Activated naive CD8-positive, alpha-beta T cell treated with anti-CD3 and anti-CD28 coated beads, Interleukin-2, amount 50 U/mL, for 24 hours (primary cell): ENCODE data around the gene RPE65.
"Not testable (repeated sequence)": the region's sequence is repeated elsewhere in the genome, so short reads cannot be mapped to it uniquely, and the experiment has no call there.

Experiments used
- ATAC-seq: fragments of 150-1000 bp; cut with Tn5 transposase; one replicate; pipeline ENCODE4 v1.10.0; 2021
- DNase-seq: peaks from one replicate; pipeline ENCODE4 v3.0.0; 2021
- H3K27ac Mint-ChIP-seq: one replicate; pipeline ENCODE4 v1.8.0; 2021; ENCODE audit warnings: mild to moderate bottlenecking, mixed read lengths
- H3K27me3 Mint-ChIP-seq: one replicate; pipeline ENCODE4 v1.8.0; 2021; ENCODE audit warnings: mixed read lengths
- H3K36me3 Mint-ChIP-seq: one replicate; pipeline ENCODE4 v1.8.0; 2021; ENCODE audit warnings: low read depth, mixed read lengths
- H3K4me1 Mint-ChIP-seq: one replicate; pipeline ENCODE4 v1.8.0; 2021; ENCODE audit warnings: mixed read lengths
- H3K4me3 Mint-ChIP-seq: one replicate; pipeline ENCODE4 v1.8.0; 2021; ENCODE audit warnings: mild to moderate bottlenecking, moderate library complexity, mixed read lengths
- H3K9me3 Mint-ChIP-seq: one replicate; pipeline ENCODE4 v1.8.0; 2021; ENCODE audit warnings: mixed read lengths

The RPE65 gene

DNA sequence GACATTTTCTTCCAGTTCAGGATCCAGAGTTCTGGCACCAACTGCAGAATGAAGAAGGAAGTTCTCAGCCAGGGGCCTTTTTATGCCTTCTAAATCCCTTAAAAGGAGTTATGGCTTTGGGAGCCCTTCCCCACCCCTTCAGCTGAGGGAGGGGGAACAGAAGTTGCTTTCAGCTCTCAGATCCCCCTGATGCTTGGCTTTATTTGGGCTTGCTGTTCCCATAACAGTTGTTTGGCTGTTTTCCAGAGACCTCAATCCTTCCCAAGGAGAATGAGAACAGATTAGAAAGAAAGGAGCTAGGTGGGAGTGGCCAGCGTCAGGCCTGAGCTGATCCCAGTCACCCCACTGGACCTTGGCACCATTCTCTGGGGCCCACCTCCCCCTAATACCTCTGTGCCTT, at the start of gene RPE65:
TSS of gene RPE65 (minus strand) at position 54 of the 400 bp plus-strand sequence. CDS start at position 5, 49 bp downstream.
- Mint-ChIP-seq H3K4me3 (no peak within 1 kb of the TSS), H3K27me3 (no peaks in the 10 kb centered on the region), H3K4me1 (no peaks in the 10 kb centered on the region), H3K27ac (no peak within 1 kb of the TSS), H3K36me3 (no peaks in the 10 kb centered on the region), H3K9me3 (no peaks in the 10 kb centered on the region)
- ATAC-seq = no peak
- DNase-seq = no peak

DNA sequence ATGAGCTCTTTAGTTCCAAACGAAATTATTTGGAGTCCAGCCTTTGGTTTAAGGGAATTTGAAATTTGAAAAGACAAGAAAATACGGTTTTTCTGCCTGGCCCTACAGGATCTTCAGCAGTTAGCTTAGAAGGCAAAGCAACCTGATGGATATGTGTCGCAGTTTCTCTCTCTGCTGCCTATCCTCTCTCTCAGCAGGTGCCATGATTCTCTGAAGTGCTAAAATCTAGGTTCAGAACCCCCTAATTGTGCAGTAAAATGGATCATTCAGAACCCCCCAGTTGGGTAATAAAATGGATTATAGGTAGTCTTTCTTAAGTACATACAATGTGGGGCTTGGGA, 47.6 kb upstream of the RPE65 start:
- Mint-ChIP-seq H3K36me3 (no peaks in the 10 kb centered on the region), H3K27me3 (peaks cover 18% of the 10 kb centered on the region), H3K4me3 (peak overlapping the region; percentile 85), H3K27ac (no peak overlapping the region), H3K4me1 (peaks cover 14% of the 10 kb centered on the region), H3K9me3 (no peaks in the 10 kb centered on the region)
- no peak for ATAC-seq
- DNase-seq = no peak

DNA sequence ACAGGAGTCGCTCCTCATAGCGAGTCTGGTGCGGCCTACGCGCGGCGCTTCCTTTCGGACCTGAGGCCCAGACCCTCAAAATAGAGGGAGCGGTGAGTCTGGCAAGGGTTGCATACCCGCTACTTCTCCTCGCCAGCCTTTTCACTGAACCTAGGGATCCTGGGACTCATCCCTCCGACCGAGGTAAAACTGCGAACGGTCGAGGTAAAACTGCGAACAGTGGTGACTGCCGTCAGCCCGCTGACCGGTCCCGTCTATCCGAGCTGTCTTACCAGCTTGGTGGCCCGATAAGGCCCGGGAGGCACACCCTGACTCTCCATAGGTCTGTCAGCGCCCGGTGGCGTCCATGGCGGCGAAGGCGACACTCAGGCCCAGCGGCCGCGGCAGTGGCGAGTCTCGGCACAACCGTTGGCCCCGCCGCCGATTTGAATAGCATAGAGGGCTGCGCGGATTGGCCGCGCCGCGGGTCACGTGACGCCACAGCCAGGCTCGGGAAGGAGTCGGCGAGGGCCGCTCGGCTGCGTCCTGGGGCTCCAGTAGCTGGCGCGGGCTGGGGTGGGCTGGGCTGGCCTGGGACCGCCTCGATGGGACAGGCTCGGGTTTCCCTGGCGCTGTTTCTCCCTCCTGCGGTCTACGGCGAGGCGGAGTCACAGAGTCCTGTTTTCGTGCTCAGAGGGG, 47.1 kb upstream of the RPE65 start, which contains the start of gene DEPDC1:
TSS of gene DEPDC1 (minus strand) at position 403 of the 678 bp plus-strand sequence. CDS start at position 320, 83 bp downstream.
- H3K27ac Mint-ChIP-seq = peak within 1 kb of the TSS; percentile 60
- H3K4me3 Mint-ChIP-seq = peak within 1 kb of the TSS; percentile 85

DNA sequence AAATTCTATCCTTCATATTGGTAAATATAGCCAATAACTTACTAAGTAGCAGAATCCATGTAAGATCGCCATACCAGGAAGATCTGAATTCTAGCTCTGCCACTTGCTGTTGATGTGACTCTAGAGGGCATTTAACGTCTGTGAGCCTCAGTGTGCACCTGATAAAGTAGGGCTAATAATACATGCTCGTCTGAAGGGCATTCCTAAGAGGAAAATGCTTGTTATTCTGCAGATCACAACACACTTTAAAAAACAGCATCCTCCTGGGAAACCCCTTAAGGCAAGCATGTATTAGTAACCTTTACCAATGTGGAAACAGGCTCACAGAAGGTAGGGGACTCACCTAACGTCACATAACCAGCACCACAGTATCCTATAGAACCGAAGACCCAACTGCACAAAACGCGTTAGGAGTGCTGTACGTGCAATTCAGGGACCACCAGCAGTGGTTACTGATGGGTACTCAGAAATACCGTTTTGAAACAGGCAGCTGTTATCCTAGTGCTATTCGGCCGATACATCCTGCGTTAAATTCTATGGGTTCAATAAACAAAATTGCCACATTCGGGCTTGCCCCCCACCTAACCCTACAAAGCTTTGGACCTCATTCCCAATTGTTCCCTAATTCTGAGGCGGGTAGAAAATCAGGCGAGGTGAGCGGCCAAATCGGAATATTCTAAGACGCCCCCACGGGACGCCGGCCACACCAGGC, 46.4 kb upstream of the RPE65 start:
- DNase-seq = no peak
- ATAC-seq = no peak
- peaks cover 11% of the 10 kb centered on the region for H3K4me1 Mint-ChIP-seq
- peak overlapping the region; percentile 60 for H3K27ac Mint-ChIP-seq
- peak overlapping the region; percentile 85 for H3K4me3 Mint-ChIP-seq
- H3K9me3 Mint-ChIP-seq = no peaks in the 10 kb centered on the region
- H3K36me3 Mint-ChIP-seq = no peaks in the 10 kb centered on the region
- H3K27me3 Mint-ChIP-seq = peaks cover 18% of the 10 kb centered on the region

More for the DNA sequence above, 47.1 kb upstream of the RPE65 start, which contains the start of gene DEPDC1:
- Mint-ChIP-seq H3K4me1 (peaks cover 14% of the 10 kb centered on the region), H3K9me3 (no peaks in the 10 kb centered on the region), H3K27me3 (peaks cover 18% of the 10 kb centered on the region), H3K36me3 (no peaks in the 10 kb centered on the region)
- DNase-seq (peak; percentile 81), ATAC-seq (peak; percentile 98)

DNA sequence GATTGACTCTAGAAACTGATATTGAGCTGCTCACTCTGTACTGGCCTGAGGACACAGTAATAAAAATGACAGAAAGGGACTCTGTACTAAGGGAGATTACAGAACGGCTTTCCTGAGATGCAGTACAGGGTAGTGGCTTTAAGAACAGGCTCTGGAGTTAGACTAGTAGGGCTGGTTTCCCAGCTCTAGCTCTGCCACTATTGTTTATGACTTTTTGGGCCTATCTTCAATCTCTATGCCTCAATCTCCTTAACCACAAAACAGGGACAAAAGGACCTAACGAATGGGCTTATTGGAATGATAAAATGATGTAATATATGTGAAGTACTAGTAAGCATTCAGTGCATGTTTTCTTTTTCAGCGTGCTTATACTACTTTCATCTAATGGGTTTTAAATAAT, 45.8 kb upstream of the RPE65 start:
- Mint-ChIP-seq H3K36me3 (no peaks in the 10 kb centered on the region), H3K4me3 (peak overlapping the region; percentile 85), H3K27me3 (peaks cover 18% of the 10 kb centered on the region), H3K4me1 (peaks cover 11% of the 10 kb centered on the region), H3K27ac (no peak overlapping the region), H3K9me3 (no peaks in the 10 kb centered on the region)
- ATAC-seq (no peak), DNase-seq (no peak)

DNA sequence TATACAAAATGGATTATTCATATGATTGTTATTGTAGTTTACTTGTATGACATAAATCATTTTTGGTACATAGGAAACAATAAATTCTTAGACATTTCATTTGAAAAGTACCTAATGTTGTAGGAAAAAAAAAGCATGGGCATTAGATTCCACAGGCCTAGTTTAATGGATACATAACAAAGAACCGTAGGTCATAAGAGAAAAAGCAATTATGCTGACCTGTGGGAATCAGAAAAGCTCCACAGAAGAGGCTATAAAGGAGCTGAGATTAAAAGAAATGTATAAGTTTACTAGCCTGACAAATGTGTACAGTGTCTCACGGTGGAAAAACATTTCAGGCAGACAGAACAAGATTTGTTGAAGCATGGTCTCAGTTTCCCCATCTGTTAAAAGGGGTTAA, 43.4 kb upstream of the RPE65 start:
- ATAC-seq (no peak), DNase-seq (no peak)
- peaks cover 11% of the 10 kb centered on the region for H3K4me1 Mint-ChIP-seq
- H3K27me3 Mint-ChIP-seq = peaks cover 16% of the 10 kb centered on the region
- peaks cover 7% of the 10 kb centered on the region for H3K36me3 Mint-ChIP-seq
- no peak overlapping the region for H3K27ac Mint-ChIP-seq
- H3K4me3 Mint-ChIP-seq = no peak overlapping the region
- peaks cover 4% of the 10 kb centered on the region for H3K9me3 Mint-ChIP-seq

DNA sequence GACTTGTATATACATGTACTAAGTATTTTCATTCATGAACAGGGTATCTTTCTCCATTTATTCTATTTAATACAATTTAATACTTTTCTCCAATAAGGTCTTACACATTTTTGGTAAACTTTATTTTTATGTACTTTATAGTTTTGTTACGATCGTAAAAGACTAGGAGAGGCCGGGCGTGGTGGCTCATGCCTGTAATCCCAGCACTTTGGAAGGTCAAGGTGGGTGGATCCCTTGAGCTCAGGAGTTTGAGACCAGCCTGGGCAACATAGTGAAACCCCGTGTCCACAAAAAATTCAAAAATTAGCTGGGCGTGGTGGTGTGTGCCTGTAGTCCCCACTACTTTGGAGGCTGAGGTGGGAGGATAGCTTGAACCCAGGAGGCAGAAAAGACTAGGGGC, 42.5 kb upstream of the RPE65 start:
- H3K4me1 Mint-ChIP-seq, DNase-seq, H3K4me3 Mint-ChIP-seq, H3K36me3 Mint-ChIP-seq, ATAC-seq, H3K27me3 Mint-ChIP-seq, H3K9me3 Mint-ChIP-seq, H3K27ac Mint-ChIP-seq: not testable (repeated sequence)

DNA sequence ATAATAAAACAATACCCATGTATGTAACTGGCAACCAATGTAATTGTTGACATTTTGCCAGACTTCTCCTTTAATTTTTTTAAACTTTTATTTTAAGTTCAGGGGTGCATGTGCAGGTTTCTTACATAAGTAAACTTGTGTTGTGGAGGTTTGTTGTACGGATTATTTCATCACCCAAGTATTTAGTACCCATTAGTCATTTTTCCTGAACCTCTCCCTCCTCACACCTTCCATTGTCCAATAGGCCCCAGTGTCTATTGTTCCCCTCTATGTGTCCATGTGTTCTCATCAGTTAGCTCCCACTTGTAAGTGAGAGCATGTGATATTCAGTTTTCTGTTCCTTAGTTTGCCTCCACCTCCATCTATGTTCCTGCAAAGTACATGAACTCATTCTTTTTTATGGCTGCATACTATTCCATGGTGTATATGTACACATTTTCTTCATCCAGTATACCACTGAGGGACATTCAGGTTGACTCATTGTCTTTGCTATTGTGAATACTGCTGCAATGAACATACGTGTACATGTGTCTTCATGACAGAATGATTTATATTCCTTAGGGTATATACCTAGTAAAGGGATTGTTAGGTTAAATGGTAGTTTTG, 40.4 kb upstream of the RPE65 start:
- H3K4me3 Mint-ChIP-seq = no peak overlapping the region
- ATAC-seq (no peak), DNase-seq (no peak)
- no peaks in the 10 kb centered on the region for H3K4me1 Mint-ChIP-seq
- H3K9me3 Mint-ChIP-seq = peaks cover 4% of the 10 kb centered on the region
- peaks cover 14% of the 10 kb centered on the region for H3K36me3 Mint-ChIP-seq
- H3K27ac Mint-ChIP-seq = no peak overlapping the region
- no peaks in the 10 kb centered on the region for H3K27me3 Mint-ChIP-seq

DNA sequence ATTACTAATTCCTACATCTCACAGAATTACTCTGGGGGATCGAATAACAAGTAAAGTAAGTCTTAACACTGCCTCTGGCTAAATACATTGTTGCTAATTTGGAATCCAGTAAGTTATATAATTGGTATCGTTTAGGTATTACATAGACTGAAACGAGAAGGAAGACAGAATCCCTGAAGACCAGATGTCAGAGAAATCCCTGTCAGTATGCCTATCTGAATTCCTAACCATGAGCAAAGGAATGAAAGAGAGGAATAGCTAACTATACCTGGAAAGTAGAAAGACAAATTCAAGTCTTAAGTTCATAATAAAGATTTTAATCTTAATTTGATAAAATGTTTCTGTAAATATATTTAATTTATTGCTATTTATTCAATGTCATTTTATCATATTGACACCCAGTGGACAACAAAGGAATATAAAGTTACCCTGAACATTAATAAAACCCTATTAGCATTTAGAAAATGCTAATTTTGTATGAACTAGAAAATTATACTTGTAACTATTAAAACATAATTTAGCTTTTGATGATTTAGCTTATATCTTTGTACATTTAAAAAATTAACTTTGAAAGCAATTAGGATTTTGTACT, 35.8 kb upstream of the RPE65 start:
- DNase-seq (no peak), ATAC-seq (no peak)
- no peaks in the 10 kb centered on the region for H3K4me1 Mint-ChIP-seq
- no peaks in the 10 kb centered on the region for H3K27me3 Mint-ChIP-seq
- no peak overlapping the region for H3K27ac Mint-ChIP-seq
- peaks cover 4% of the 10 kb centered on the region for H3K9me3 Mint-ChIP-seq
- H3K36me3 Mint-ChIP-seq = peaks cover 24% of the 10 kb centered on the region
- no peak overlapping the region for H3K4me3 Mint-ChIP-seq

DNA sequence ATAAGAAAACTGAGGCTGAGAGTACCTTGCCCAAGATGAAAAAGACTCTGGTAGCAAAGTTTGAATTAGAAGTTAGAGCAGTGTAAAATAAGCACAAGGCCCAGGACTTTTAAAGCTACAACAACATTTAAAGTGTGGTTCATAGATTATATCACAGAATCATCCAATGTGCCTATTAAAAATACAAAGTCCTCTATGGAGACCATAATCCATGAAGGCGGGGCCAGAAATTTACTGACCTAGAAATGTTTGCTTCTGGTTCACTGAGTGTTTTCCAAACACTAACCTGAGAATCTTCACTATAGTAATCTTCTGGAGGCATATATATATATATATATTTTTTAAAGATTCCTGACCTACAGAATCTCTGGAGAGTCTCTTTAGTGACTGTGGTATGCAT, 34.9 kb upstream of the RPE65 start:
- Mint-ChIP-seq H3K9me3 (no peaks in the 10 kb centered on the region), H3K4me1 (no peaks in the 10 kb centered on the region), H3K27me3 (no peaks in the 10 kb centered on the region), H3K27ac (no peak overlapping the region), H3K36me3 (peaks cover 19% of the 10 kb centered on the region), H3K4me3 (no peak overlapping the region)
- ATAC-seq = no peak
- DNase-seq = no peak

DNA sequence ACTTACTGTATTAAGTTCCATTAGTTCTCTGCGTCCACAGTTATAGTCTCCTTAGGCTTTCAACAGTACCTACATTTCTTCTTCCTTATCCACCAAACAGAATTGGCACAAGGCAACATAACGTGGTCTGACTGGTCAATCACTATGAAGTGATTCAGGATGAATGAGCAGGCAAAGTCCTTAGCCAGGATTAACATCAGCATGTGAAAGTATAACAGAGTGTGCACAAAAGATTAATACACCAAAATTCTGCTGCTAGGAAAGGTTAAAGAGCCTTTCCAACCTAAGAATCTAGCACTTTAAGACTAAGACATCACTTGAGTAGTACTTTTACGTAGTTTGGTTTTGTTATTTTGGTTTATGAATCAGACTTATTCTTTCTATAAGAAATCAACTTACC, 31.3 kb upstream of the RPE65 start:
- ATAC-seq (no peak), DNase-seq (no peak)
- Mint-ChIP-seq H3K27me3 (no peaks in the 10 kb centered on the region), H3K4me1 (no peaks in the 10 kb centered on the region), H3K36me3 (peaks cover 21% of the 10 kb centered on the region), H3K4me3 (no peak overlapping the region), H3K9me3 (no peaks in the 10 kb centered on the region), H3K27ac (no peak overlapping the region)

DNA sequence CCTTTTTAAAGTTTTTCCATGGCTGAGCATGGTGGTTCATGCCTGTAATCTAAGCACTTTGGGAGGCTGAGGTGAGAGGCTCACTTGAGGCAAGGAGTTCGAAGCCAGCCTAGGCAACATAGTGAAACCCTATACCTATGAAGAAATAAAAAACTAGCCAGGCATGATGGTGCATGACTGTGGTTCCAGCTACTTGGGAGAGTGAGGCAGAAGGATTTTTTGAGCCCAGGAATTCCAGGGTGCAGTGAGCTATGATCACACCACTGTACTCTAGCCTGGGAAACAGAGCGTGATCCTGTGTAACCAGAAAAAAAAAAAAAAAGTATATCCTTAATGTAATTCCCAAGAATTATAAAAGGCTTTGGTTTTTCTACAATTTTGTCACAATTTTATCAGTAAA, 29.7 kb upstream of the RPE65 start:
- DNase-seq = no peak
- Mint-ChIP-seq H3K4me3 (no peak overlapping the region), H3K4me1 (no peaks in the 10 kb centered on the region), H3K9me3 (no peaks in the 10 kb centered on the region), H3K36me3 (peaks cover 19% of the 10 kb centered on the region), H3K27ac (no peak overlapping the region), H3K27me3 (no peaks in the 10 kb centered on the region)
- ATAC-seq = no peak

DNA sequence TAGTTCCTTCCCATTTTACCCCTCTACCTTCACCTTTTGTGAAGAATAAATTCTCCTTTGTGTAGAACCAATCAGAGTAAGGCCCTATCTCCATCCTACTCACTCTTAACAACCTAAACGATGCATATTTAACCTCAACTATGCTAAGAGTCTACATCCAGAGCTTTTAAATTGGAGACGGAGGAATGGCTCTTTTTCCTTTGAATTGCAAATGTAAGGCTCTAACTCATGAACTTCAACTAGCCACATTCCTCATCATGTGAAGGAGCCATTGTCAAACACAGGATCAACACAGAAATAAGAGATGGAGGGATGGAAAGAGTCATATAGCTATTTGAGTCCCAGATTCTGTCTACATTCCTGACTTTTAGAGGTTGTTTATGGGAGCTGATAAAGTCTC, 28.9 kb upstream of the RPE65 start:
- DNase-seq (no peak), ATAC-seq (no peak)
- Mint-ChIP-seq H3K36me3 (peaks cover 17% of the 10 kb centered on the region), H3K9me3 (no peaks in the 10 kb centered on the region), H3K4me3 (no peak overlapping the region), H3K27ac (no peak overlapping the region), H3K27me3 (no peaks in the 10 kb centered on the region), H3K4me1 (no peaks in the 10 kb centered on the region)

DNA sequence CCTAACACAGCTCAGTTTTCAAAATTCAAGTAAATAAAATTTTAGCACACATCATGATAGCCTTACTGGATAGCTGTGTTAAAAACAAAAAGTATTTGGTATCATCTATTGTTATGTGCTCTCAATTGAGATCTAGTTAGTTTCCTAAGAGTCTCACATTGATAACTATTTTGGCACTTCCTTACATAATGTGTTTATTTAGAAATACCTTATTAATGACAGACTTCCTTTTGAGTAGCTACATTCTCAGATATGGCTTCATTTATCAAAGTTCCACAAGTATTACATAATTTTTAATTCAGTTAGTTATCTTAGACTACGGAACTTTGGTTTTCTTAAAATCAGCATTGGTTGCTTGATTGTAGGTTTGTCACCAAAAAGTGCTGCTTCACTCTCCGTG, 26.9 kb upstream of the RPE65 start:
- not testable (repeated sequence) for H3K4me1 Mint-ChIP-seq, ATAC-seq, H3K36me3 Mint-ChIP-seq, DNase-seq, H3K27ac Mint-ChIP-seq, H3K4me3 Mint-ChIP-seq, H3K9me3 Mint-ChIP-seq, H3K27me3 Mint-ChIP-seq

DNA sequence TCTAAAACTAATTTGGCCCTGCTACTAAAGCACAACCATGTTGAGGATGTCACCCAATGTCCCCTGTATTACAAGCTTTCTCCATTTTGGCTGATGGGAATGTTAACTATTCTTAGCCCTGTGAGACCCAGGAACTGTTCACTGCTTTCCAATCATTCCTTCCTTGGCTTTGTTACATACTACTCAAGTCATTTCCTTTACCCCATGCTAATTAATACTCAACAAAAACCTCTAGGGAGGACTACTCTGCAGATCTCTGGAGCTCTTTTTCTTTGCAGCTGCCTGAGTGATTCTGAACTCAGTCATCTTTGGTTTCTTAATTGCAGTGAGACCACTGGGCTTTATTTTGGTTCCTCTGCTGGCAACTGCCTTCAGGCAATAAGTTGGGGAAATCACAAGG, 23.3 kb upstream of the RPE65 start:
- H3K9me3 Mint-ChIP-seq = no peaks in the 10 kb centered on the region

More for the DNA sequence above, 23.3 kb upstream of the RPE65 start:
- no peaks in the 10 kb centered on the region for H3K27me3 Mint-ChIP-seq
- H3K4me1 Mint-ChIP-seq = no peaks in the 10 kb centered on the region
- H3K27ac Mint-ChIP-seq = no peak overlapping the region
- DNase-seq (no peak), ATAC-seq (no peak)
- H3K36me3 Mint-ChIP-seq = peaks cover 4% of the 10 kb centered on the region
- no peak overlapping the region for H3K4me3 Mint-ChIP-seq
